VCaP (cell line): ENCODE measurements around the gene FRRS1L.

Experiments
- H3K27ac ChIP-seq: fragments of 450-650 bp; 2 replicates; pipeline ENCODE4 v1.5.1; 2017
- CTCF ChIP-seq: fragments of 450-650 bp; conservative IDR thresholded peaks from 2 replicates; pipeline ENCODE4 v1.5.1; 2017; ENCODE audit warnings: mild to moderate bottlenecking, moderate library complexity

Gene FRRS1L

GRCh38 chr9:109203761-109204360 is 36.8 kb upstream of the FRRS1L start:
- TF ChIP-seq CTCF = no peak
- H3K27ac ChIP-seq = peak overlapping the region; percentile 14

GRCh38 chr9:109199676-109200075 is 32.6 kb upstream of the FRRS1L start:
- H3K27ac ChIP-seq = no peak overlapping the region
- TF ChIP-seq CTCF = no peak

GRCh38 chr9:109198736-109199382 is 31.8 kb upstream of the FRRS1L start:
- TF ChIP-seq CTCF = peak; percentile 54; the same call in 1 of the 2 replicates
- no peak overlapping the region for H3K27ac ChIP-seq

- TF ChIP-seq CTCF = no peak
These were observed 27.0 kb upstream of the FRRS1L start for GRCh38 chr9:109193974-109194556.

GRCh38 chr9:109192732-109193361 is 25.8 kb upstream of the FRRS1L start:
- TF ChIP-seq CTCF = peak; percentile 79
- no peak overlapping the region for H3K27ac ChIP-seq

More at GRCh38 chr9:109193974-109194556, 27.0 kb upstream of the FRRS1L start:
- no peak overlapping the region for H3K27ac ChIP-seq

- H3K27ac ChIP-seq = no peak overlapping the region
- no peak for TF ChIP-seq CTCF
These were observed 24.7 kb upstream of the FRRS1L start for GRCh38 chr9:109191746-109192145.

- TF ChIP-seq CTCF = no peak
These were observed 23.1 kb upstream of the FRRS1L start for GRCh38 chr9:109190151-109190550.

More at GRCh38 chr9:109190151-109190550, 23.1 kb upstream of the FRRS1L start:
- no peak overlapping the region for H3K27ac ChIP-seq
